Hepatocyte (in vitro differentiated cells): Measurements from ENCODE around the gene ZSCAN25. TPM values are rescaled to one million over a fixed set of nuclear protein-coding genes. Genes with fewer than 3 reads are reported as not detected.

Source experiments
- DNase-seq: peaks from one replicate; pipeline ENCODE4 v3.0.0-alpha.2; 2016; ENCODE audit warnings: low spot score
- H2AFZ ChIP-seq: fragments of 200-600 bp; sonication (generic); 2 replicates; pipeline ENCODE4 v1.6.0; 2016; ENCODE audit warnings: antibody characterized with exemption, mild to moderate bottlenecking
- H3K27ac ChIP-seq: fragments of 200-600 bp; sonication (generic); 2 replicates; pipeline ENCODE4 v1.5.1; 2016; ENCODE audit warnings: mild to moderate bottlenecking
- H3K27me3 ChIP-seq: fragments of 200-600 bp; sonication (generic); 2 replicates; pipeline ENCODE4 v1.6.1; 2016
- H3K36me3 ChIP-seq: fragments of 200-600 bp; sonication (generic); replicated peaks from 2 replicates; pipeline ENCODE4 v1.5.1; 2016; ENCODE audit warnings: low read depth; ENCODE audit not compliant: insufficient read depth
- H3K4me1 ChIP-seq: fragments of 200-600 bp; sonication (generic); 2 replicates; pipeline ENCODE4 v1.5.1; 2016; ENCODE audit warnings: mild to moderate bottlenecking, moderate library complexity; ENCODE audit not compliant: insufficient read depth
- H3K4me2 ChIP-seq: fragments of 200-600 bp; sonication (generic); 2 replicates; pipeline ENCODE4 v1.6.0; 2016
- H3K4me3 ChIP-seq: fragments of 200-600 bp; sonication (generic); 2 replicates; pipeline ENCODE4 v1.5.1; 2016; ENCODE audit warnings: mild to moderate bottlenecking
- H3K79me2 ChIP-seq: fragments of 200-600 bp; sonication (generic); 2 replicates; pipeline ENCODE4 v1.6.0; 2017; ENCODE audit warnings: mild to moderate bottlenecking
- H3K9me2 ChIP-seq: fragments of 200-600 bp; sonication (generic); replicated peaks from 2 replicates; pipeline ENCODE4 v1.6.0; 2017; ENCODE audit warnings: mild to moderate bottlenecking; ENCODE audit not compliant: insufficient read depth
- H3K9me3 ChIP-seq: fragments of 200-600 bp; sonication (generic); 2 replicates; pipeline ENCODE4 v1.5.1; 2016; ENCODE audit warnings: low read depth, mild to moderate bottlenecking
- H4K20me1 ChIP-seq: fragments of 200-600 bp; sonication (generic); 2 replicates; pipeline ENCODE4 v1.6.0; 2016; ENCODE audit warnings: mild to moderate bottlenecking; ENCODE audit not compliant: insufficient read depth, poor library complexity, severe bottlenecking
- EZH2 ChIP-seq: fragments of 200-600 bp; sonication (generic); IDR thresholded peaks from 2 replicates; pipeline ENCODE4 v1.6.1; 2016; ENCODE audit warnings: antibody characterized with exemption, mild to moderate bottlenecking, borderline replicate concordance
- EZH2phosphoT487 ChIP-seq: fragments of 200-600 bp; sonication (generic); IDR thresholded peaks from one replicate; pipeline ENCODE4 v1.6.1; 2018; ENCODE audit warnings: antibody characterized with exemption, mild to moderate bottlenecking, low read depth, moderate library complexity; ENCODE audit not compliant: unreplicated experiment, severe bottlenecking
- WGBS: methylation state at CpG from one replicate; pipeline ENCODE4 v1.1.6; 2016; ENCODE audit warnings: low lambda C conversion rate; ENCODE audit errors: missing lambda C conversion rate; 5-methylcytosine and 5-hydroxymethylcytosine counted together
- polyA plus RNA-seq: library from polyadenylated mRNA; unstranded; fragments of >200 nt; fragmentation: Nextera tagmentation; extraction: Ambion mirVana; gene quantifications from 2 replicates; pipeline ENCODE4 v1.2.1, GENCODE V29; 2016
- total RNA-seq: library from RNA; depleted of rRNA; stranded (reverse); fragments of >200 nt; gene quantifications from 2 replicates; pipeline ENCODE4 v1.2.3, GENCODE V29; 2014
- TF ChIP-seq, protein P1 (sequence below): fragments of 200-600 bp; sonication (generic); IDR thresholded peaks from 2 replicates; pipeline ENCODE4 v1.5.1; 2016; ENCODE audit warnings: antibody characterized with exemption, mild to moderate bottlenecking; ENCODE audit not compliant: poor library complexity

ZSCAN25 gene
- total and polyA plus RNA-seq, 2 experiments from 2014 or later, result 11.4 to 18.8 TPM

DNA sequence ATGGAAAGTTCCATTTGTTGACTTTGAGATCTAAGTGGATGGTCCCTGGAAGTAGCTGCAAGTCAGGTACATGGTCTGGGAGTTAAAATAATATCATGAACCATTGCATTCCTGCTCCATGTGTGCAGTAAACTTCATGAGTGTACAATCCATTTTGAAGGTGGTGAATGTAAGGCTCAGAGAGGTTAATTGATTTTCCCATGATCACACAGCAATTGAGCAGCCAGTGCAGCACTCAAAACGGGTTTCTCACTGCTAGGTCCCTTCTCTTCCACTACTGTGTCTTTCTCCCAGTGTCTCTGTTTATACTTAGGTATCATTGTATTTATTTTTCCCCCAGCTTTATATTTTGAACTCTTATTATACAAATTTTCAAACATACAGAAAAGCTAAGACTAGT lies 9.9 kb downstream of the ZSCAN25 start:
- no peaks in the 10 kb centered on the region for H3K27me3 ChIP-seq
- no peak overlapping the region for H2AFZ ChIP-seq
- H3K4me3 ChIP-seq, result no peak overlapping the region
- H3K79me2 ChIP-seq, result peaks cover 3% of the 10 kb centered on the region
- no peaks in the 10 kb centered on the region for H3K36me3 ChIP-seq
- TF ChIP-seq, protein P1, sequence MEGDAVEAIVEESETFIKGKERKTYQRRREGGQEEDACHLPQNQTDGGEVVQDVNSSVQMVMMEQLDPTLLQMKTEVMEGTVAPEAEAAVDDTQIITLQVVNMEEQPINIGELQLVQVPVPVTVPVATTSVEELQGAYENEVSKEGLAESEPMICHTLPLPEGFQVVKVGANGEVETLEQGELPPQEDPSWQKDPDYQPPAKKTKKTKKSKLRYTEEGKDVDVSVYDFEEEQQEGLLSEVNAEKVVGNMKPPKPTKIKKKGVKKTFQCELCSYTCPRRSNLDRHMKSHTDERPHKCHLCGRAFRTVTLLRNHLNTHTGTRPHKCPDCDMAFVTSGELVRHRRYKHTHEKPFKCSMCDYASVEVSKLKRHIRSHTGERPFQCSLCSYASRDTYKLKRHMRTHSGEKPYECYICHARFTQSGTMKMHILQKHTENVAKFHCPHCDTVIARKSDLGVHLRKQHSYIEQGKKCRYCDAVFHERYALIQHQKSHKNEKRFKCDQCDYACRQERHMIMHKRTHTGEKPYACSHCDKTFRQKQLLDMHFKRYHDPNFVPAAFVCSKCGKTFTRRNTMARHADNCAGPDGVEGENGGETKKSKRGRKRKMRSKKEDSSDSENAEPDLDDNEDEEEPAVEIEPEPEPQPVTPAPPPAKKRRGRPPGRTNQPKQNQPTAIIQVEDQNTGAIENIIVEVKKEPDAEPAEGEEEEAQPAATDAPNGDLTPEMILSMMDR, result no peak
- TF ChIP-seq EZH2 (no peak), EZH2phosphoT487 (no peak)
- no peaks in the 10 kb centered on the region for H3K9me3 ChIP-seq
- H3K27ac ChIP-seq, result no peak overlapping the region
- 88% methylated on average over 1 of the region's 1 CpG for WGBS
- no peaks in the 10 kb centered on the region for H3K4me1 ChIP-seq
- H4K20me1 ChIP-seq, result no peaks in the 10 kb centered on the region
- no peaks in the 10 kb centered on the region for H3K9me2 ChIP-seq
- H3K4me2 ChIP-seq, result no peak overlapping the region
- no peak for DNase-seq

DNA sequence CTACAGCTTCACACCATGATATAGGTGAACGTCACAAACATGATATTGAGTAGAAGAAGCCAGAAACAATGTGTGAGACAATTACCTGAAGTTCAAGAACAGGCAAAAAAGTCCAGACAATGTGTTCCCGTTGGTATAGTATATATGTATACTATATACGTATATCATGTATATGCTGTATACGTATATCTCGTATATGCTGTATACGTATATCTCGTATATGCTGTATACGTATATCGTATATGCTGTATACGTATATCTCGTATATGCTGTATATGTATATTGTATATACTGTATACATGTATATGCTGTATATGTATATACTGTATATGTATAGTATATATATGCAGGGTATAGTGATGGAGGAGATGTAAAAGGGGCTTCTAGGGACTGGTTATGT lies 10.8 kb downstream of the ZSCAN25 start:
- no peaks in the 10 kb centered on the region for H3K27me3 ChIP-seq
- H2AFZ ChIP-seq, result no peak overlapping the region
- 96% methylated on average over 11 of the region's 11 CpGs for WGBS
- no peaks in the 10 kb centered on the region for H4K20me1 ChIP-seq
- H3K79me2 ChIP-seq, result peaks cover 3% of the 10 kb centered on the region
- H3K4me2 ChIP-seq, result no peak overlapping the region
- TF ChIP-seq, protein P1, result no peak
- TF ChIP-seq EZH2phosphoT487 (no peak), EZH2 (no peak)
- no peaks in the 10 kb centered on the region for H3K9me3 ChIP-seq
- H3K4me3 ChIP-seq, result no peak overlapping the region
- DNase-seq, result no peak
- H3K36me3 ChIP-seq, result no peaks in the 10 kb centered on the region
- no peaks in the 10 kb centered on the region for H3K9me2 ChIP-seq
- H3K27ac ChIP-seq, result no peak overlapping the region
- H3K4me1 ChIP-seq, result no peaks in the 10 kb centered on the region

DNA sequence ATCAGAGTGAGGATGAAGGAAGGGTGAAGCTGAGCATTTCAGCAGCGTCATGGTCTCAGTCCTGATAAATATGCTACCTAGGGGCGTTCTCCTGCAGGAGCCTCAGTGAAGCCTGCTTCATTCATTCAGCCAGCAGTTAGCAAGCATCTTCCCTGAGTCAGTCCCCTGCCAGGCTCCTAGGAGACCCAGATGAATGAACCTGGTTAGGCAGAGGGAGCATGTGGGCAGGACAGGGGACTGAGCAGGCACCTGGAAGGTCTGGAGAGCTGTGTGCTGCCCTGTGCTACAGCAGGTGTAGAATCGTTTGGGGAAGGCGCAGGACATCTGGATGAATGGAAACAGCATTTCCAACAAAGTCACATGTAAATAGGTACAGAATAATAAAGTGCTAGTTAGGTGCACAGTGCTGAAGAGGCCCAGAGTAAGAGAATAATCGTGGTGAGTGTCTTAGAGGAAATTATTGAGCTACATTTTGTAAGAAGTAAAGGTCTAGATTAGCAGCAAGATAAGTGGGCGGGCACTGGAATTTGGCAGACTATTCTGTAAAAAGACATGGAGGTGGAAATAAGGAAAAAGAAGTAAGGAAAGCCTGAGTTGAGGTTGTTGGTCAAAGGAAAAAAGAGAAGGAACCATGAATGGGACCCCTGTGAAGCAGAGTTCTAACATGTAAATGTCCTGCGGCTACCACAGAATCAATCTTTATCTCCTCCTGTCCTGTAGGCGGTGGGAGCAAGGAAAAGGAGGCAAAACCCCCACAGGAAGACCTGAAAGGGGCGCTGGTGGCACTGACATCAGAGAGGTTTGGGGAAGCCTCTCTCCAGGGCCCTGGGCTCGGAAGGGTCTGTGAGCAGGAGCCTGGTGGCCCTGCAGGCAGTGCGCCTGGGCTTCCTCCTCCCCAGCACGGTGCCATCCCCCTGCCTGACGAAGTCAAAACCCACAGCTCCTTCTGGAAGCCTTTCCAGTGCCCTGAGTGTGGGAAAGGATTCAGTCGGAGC lies 12.0 kb downstream of the ZSCAN25 start:
- Histone ChIP-seq H3K4me2 (no peak overlapping the region), H3K4me1 (no peaks in the 10 kb centered on the region), H3K9me2 (no peaks in the 10 kb centered on the region), H2AFZ (no peak overlapping the region), H3K27ac (no peak overlapping the region), H3K27me3 (no peaks in the 10 kb centered on the region), H3K4me3 (no peak overlapping the region), H3K9me3 (no peaks in the 10 kb centered on the region), H3K36me3 (no peaks in the 10 kb centered on the region), H3K79me2 (peaks cover 3% of the 10 kb centered on the region), H4K20me1 (no peaks in the 10 kb centered on the region)
- TF ChIP-seq EZH2phosphoT487 (no peak), EZH2 (no peak)
- TF ChIP-seq, protein P1, result no peak
- 88% methylated on average over 14 of the region's 14 CpGs for WGBS
- no peak for DNase-seq
